Activated CD8-positive, alpha-beta T cell treated with anti-CD3 and anti-CD28 coated beads for 36 hours (primary cell): Measurements from ENCODE around the gene ARHGAP9. TPM values are rescaled to one million over a fixed set of nuclear protein-coding genes. Genes with fewer than 3 reads are reported as not detected.
A peak's percentile ranks its signal among the peaks of the same experiment; 100 is the strongest.
"Not testable (repeated sequence)": the region's sequence is repeated elsewhere in the genome, so short reads cannot be mapped to it uniquely, and the experiment has no call there.

Experiments
- ATAC-seq: fragments of 200-7000 bp; cut with Tn5 transposase; one replicate; pipeline ENCODE4 v1.10.0; 2021; ENCODE audit warnings: mild to moderate bottlenecking, moderate library complexity
- CTCF ChIA-PET: fragments of 350-600 bp; sonication (Branson Sonifier 250); formaldehyde crosslinking; loops from one replicate; lab custom pipeline; 2021; ENCODE audit warnings: antibody characterized with exemption; lab: Charles Lee
- POLR2A ChIA-PET: fragments of 350-600 bp; sonication (Branson Sonifier 250); formaldehyde crosslinking; loops from one replicate; lab custom pipeline; 2021; ENCODE audit warnings: antibody characterized with exemption; lab: Charles Lee
- DNase-seq: peaks from one replicate; pipeline ENCODE4 v3.0.0-alpha.2; 2020
- H3K27ac Mint-ChIP-seq: one replicate; pipeline ENCODE4 v1.8.0; 2021; ENCODE audit warnings: mild to moderate bottlenecking, mixed read lengths
- H3K27me3 Mint-ChIP-seq: one replicate; pipeline ENCODE4 v1.8.0; 2021; ENCODE audit warnings: mixed read lengths
- H3K36me3 Mint-ChIP-seq: one replicate; pipeline ENCODE4 v1.8.0; 2021; ENCODE audit warnings: low read depth, mixed read lengths
- H3K4me1 Mint-ChIP-seq: one replicate; pipeline ENCODE4 v1.8.0; 2021; ENCODE audit warnings: low read depth, mixed read lengths
- H3K4me3 Mint-ChIP-seq: one replicate; pipeline ENCODE4 v1.8.0; 2021; ENCODE audit warnings: mild to moderate bottlenecking, moderate library complexity, mixed read lengths
- H3K9me3 Mint-ChIP-seq: one replicate; pipeline ENCODE4 v1.8.0; 2021; ENCODE audit warnings: mixed read lengths
- intact Hi-C: fragments of 100-400 bp; cut with micrococcal nuclease; formaldehyde crosslinking; loops from one replicate; pipeline ENCODE4 v1.10.0; 2022
- total RNA-seq, 2 experiments: library from RNA; stranded (reverse); gene quantifications; one replicate each; pipeline ENCODE4 v1.2.3, GENCODE V29; 2021
- TF ChIP-seq, protein P1 (sequence below): fragments of 200-600 bp; IDR thresholded peaks from one replicate; pipeline ENCODE4 v1.8.0; 2022; ENCODE audit warnings: antibody characterized with exemption, mild to moderate bottlenecking

ARHGAP9 gene
- total RNA-seq, 2 experiments from 2014 or later = 125 to 128 TPM

DNA sequence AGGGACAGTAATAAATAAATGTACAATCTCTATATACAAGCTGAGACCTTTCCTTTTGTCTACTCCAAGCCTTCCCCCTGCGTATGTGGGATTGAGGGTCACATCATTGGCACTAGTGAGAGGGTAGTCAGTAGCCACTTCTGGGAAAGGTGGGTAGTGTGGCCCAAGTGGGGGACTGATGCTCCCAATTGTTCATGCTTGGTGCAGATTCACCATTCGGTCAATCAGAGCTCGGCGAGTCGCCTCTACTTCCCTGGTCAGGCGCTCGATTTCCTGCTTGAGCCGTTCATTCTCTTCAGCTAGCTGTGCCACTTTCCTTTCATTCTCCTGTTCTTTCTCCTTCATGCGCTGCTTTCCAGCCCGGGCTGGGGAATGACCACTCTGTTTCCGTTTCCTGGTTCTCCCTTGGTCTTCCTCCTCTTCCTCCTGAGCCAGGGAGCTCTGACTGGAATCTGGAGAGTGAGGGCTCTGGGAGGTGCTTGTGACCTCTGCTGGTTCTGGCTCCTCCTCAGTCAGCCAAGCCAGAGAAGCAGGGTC lies 37.0 kb upstream of the ARHGAP9 start:
- intact Hi-C loops = no loop called here
- Mint-ChIP-seq H3K9me3 (no peaks in the 10 kb centered on the region), H3K27ac (peak overlapping the region; percentile 99), H3K4me1 (peaks cover 40% of the 10 kb centered on the region), H3K27me3 (no peaks in the 10 kb centered on the region), H3K4me3 (no peak overlapping the region), H3K36me3 (peaks cover 75% of the 10 kb centered on the region)
- TF ChIP-seq, protein P1, sequence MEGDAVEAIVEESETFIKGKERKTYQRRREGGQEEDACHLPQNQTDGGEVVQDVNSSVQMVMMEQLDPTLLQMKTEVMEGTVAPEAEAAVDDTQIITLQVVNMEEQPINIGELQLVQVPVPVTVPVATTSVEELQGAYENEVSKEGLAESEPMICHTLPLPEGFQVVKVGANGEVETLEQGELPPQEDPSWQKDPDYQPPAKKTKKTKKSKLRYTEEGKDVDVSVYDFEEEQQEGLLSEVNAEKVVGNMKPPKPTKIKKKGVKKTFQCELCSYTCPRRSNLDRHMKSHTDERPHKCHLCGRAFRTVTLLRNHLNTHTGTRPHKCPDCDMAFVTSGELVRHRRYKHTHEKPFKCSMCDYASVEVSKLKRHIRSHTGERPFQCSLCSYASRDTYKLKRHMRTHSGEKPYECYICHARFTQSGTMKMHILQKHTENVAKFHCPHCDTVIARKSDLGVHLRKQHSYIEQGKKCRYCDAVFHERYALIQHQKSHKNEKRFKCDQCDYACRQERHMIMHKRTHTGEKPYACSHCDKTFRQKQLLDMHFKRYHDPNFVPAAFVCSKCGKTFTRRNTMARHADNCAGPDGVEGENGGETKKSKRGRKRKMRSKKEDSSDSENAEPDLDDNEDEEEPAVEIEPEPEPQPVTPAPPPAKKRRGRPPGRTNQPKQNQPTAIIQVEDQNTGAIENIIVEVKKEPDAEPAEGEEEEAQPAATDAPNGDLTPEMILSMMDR = no peak
- DNase-seq = no peak
- ChIA-PET CTCF (interaction anchor here (1.3 to 1.6 kb wide), 2 partner anchors 30 to 58 kb away, joined by 3 to 5 read pairs; partner anchors contain the start of gene DCTN2), POLR2A (interaction anchor here (1.0 to 5.7 kb wide), 5 partner anchors 11 to 94 kb away, joined by 3 to 50 read pairs (median 3); partner anchors contain the start of gene MARS1)
- ATAC-seq = no peak

DNA sequence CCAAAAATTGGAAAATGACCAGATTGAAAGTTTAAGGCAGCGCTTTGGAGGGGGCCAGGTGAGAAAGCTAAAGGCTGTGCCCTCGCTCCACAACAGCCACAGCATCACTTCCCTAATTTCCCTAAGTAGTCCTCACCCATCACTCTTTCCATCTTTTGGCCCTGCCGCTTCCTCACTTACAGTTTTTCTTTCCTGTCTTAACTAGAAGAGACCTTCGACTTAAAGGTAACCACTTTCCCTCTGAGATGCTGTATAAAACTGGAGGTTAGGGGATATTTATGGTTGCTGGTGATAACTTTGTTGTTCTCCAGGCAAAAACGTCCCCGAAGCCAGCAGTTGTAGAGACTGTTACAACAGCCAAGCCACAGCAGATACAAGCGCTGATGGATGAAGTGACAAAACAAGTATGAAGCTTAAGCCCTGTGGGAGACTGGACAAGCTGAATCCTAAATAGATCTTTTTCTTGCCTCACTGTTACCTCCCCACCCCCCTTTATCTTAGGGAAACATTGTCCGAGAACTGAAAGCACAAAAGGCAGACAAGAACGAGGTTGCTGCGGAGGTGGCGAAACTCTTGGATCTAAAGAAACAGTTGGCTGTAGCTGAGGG lies 36.4 kb upstream of the ARHGAP9 start:
- H3K4me3 Mint-ChIP-seq = no peak overlapping the region
- H3K27me3 Mint-ChIP-seq = no peaks in the 10 kb centered on the region
- peaks cover 79% of the 10 kb centered on the region for H3K36me3 Mint-ChIP-seq
- ATAC-seq (no peak), DNase-seq (no peak)
- H3K27ac Mint-ChIP-seq = peak overlapping the region; percentile 23
- ChIA-PET CTCF (interaction anchor here (1.3 to 2.0 kb wide), 3 partner anchors 12 to 57 kb away, joined by 3 to 9 read pairs (median 5); partner anchors contain the start of gene DCTN2), POLR2A (interaction anchor here (0.7 to 5.7 kb wide), 5 partner anchors 11 to 115 kb away, joined by 3 to 50 read pairs (median 3); partner anchors contain the start of gene MARS1)
- TF ChIP-seq, protein P1 = no peak
- H3K4me1 Mint-ChIP-seq = peaks cover 34% of the 10 kb centered on the region
- intact Hi-C loops = no loop called here
- no peaks in the 10 kb centered on the region for H3K9me3 Mint-ChIP-seq

DNA sequence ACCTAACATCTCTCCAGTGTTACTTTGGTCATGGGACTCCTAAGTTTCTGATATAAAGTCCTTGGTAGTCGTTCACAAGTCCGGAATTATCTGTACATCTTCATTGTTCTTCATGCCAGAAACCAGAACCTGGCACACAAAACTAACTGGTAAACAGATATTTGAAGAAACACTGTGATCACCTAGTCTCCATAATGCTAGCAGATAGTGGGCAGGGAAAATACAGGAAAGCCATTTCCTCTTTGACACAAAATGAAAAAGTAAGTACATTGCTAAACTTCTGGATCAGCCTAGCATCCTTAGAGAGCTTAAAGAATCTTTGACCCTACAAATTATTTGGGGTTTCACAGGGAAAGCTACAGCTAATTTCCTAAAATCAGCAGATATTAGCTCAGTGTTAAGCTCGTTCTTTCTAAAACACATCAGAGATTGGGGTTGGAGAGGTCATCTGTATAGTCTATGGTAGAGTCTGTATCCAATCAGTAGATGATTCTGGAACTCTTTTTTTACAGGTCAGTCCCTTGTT lies 35.8 kb upstream of the ARHGAP9 start:
- intact Hi-C loops = no loop called here
- TF ChIP-seq, protein P1 = no peak
- DNase-seq (no peak), ATAC-seq (no peak)
- Mint-ChIP-seq H3K9me3 (no peaks in the 10 kb centered on the region), H3K27me3 (no peaks in the 10 kb centered on the region), H3K4me1 (peaks cover 30% of the 10 kb centered on the region), H3K36me3 (peaks cover 83% of the 10 kb centered on the region), H3K4me3 (no peak overlapping the region), H3K27ac (peak overlapping the region; percentile 23)
- ChIA-PET POLR2A (interaction anchor here (0.7 to 5.7 kb wide), 6 partner anchors 8 to 115 kb away, joined by 3 to 50 read pairs (median 3); partner anchors contain the start of genes ARHGAP9 and MARS1), CTCF (interaction anchor here (1.3 to 2.0 kb wide), 4 partner anchors 11 to 60 kb away, joined by 3 to 9 read pairs (median 4); partner anchors contain the start of gene DCTN2)

DNA sequence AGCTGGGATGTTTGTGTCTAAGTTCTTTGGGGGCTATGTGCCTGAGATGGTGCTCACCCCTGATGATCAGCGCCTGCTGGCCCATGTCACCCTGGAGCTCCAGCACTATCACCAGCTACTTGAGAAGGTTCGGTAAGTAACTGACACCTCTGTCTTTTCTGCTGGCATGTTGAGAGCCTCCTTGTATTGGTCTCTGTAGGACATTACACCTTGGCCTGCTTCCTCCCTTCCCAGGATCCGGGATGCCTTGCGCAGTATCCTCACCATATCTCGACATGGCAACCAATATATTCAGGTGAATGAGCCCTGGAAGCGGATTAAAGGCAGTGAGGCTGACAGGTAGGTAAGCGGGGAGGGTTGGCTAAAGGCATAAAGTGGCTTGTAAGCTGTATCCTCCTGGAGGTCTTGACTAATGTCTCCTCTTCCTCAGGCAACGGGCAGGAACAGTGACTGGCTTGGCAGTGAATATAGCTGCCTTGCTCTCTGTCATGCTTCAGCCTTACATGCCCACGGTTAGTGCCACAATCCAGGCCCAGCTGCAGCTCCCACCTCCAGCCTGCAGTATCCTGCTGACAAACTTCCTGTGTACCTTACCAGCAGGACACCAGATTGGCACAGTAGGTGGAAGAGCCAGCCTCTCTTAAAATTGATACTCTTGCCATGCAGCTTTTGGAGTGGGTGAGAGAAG lies 35.2 kb upstream of the ARHGAP9 start:
- TF ChIP-seq, protein P1 = no peak
- ChIA-PET CTCF (interaction anchor here (0.7 to 2.0 kb wide), 5 partner anchors 9 to 59 kb away, joined by 3 to 9 read pairs (median 4); no protein-coding TSS in a partner anchor), POLR2A (interaction anchor here (0.7 to 1.4 kb wide), 6 partner anchors 8 to 38 kb away, joined by 3 to 5 read pairs (median 4); partner anchors contain the start of gene ARHGAP9)
- no peaks in the 10 kb centered on the region for H3K9me3 Mint-ChIP-seq
- H3K36me3 Mint-ChIP-seq = peaks cover 78% of the 10 kb centered on the region
- no peaks in the 10 kb centered on the region for H3K27me3 Mint-ChIP-seq
- ATAC-seq (no peak), DNase-seq (no peak)
- H3K4me3 Mint-ChIP-seq = no peak overlapping the region
- H3K4me1 Mint-ChIP-seq = peaks cover 30% of the 10 kb centered on the region
- peak overlapping the region; percentile 23 for H3K27ac Mint-ChIP-seq
- intact Hi-C loops = no loop called here

DNA sequence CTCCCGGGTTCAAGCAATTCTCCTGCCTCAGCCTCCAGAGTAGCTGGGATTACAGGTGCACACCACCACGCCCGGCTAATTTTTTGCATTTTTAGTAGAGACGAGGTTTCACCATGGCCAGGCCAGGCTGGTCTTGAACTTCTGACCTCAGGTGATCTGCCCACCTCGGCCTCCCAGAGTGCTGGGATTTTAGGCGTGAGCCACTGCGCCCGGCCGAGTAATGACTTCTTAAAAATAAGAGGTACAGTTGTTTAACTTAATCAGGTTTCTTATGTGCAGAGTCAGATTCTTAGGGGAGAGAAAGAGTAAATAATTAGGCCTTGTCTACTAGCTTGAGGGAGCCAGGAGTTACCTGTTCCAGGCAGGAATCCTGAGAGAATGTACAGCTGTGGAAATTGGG lies 34.6 kb upstream of the ARHGAP9 start:
- H3K27ac Mint-ChIP-seq = peak overlapping the region; percentile 23

DNA sequence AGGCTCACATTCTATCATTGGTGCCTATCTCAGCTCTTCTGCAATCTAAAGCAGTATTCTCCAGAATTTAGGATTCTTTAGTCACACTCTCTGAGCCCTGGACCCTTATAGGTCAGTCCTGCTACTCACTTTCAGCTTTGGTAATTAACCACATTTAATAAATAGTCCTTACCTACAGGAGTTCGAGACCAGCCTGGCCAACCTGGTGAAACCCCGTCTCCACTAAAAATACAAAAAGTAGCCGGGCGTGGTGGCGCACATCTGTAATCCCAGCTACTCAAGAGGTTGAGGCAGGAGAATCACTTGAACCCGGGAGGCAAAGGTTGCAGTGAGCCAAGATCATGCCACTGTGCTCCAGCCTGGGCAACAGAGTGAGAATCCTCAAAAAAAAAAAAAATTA lies 34.0 kb upstream of the ARHGAP9 start:
- ATAC-seq, H3K9me3 Mint-ChIP-seq, H3K4me3 Mint-ChIP-seq, intact Hi-C loops, DNase-seq, H3K27me3 Mint-ChIP-seq: not testable (repeated sequence)
- H3K27ac Mint-ChIP-seq = peak overlapping the region; percentile 57
- peaks cover 72% of the 10 kb centered on the region for H3K36me3 Mint-ChIP-seq
- POLR2A ChIA-PET = interaction anchor here (2.0 kb wide), 1 partner anchor 34 kb away, joined by 6 read pairs; the partner anchor contains the start of gene ARHGAP9
- peaks cover 23% of the 10 kb centered on the region for H3K4me1 Mint-ChIP-seq
- CTCF ChIA-PET = interaction anchor here (1.0 kb wide), 1 partner anchor 55 kb away, joined by 3 read pairs; the partner anchor contains the start of gene GLI1

More for the DNA sequence above, 34.6 kb upstream of the ARHGAP9 start:
- H3K4me3 Mint-ChIP-seq, ATAC-seq, DNase-seq, H3K27me3 Mint-ChIP-seq, H3K9me3 Mint-ChIP-seq, intact Hi-C loops: not testable (repeated sequence)
- peaks cover 29% of the 10 kb centered on the region for H3K4me1 Mint-ChIP-seq
- peaks cover 74% of the 10 kb centered on the region for H3K36me3 Mint-ChIP-seq
- POLR2A ChIA-PET = interaction anchor here (0.7 to 1.4 kb wide), 6 partner anchors 9 to 37 kb away, joined by 3 to 5 read pairs (median 4); partner anchors contain the start of gene ARHGAP9
- CTCF ChIA-PET = interaction anchor here (0.7 to 2.0 kb wide), 4 partner anchors 10 to 58 kb away, joined by 3 to 9 read pairs (median 4); no protein-coding TSS in a partner anchor
